Heart left ventricle (tissue), 13 donors: ENCODE results near the gene PCED1B.

Source experiments
- POLR2A ChIP-seq, 2 donors: fragments of 450-650 bp; IDR thresholded peaks; one replicate each; pipeline ENCODE4 v1.6.1; 2017; ENCODE audit warnings: antibody characterized with exemption in 2 of 2, mild to moderate bottlenecking in 2 of 2, moderate library complexity in 2 of 2
- TF ChIP-seq, protein P1 (sequence below), 12 donors: fragments of 200-600 bp; sonication (generic) in 4 of 12; IDR thresholded peaks; one replicate each; pipeline versions ENCODE4 v1.5.0 to v1.8.0; 2018 to 2022; ENCODE audit warnings: antibody characterized with exemption in 12 of 12, mild to moderate bottlenecking in 5 of 12
- donor health status: ischemic (EF 13 %, LVEDD 7.1; RV severe dilation, severe dysfunction).
- donor health status: DM: no; HTN: yes; CAD: no.
- donor health status: DM: no; HTN: no; CAD: no.
- donor health status: ischemic (EF 25% LVEDD 6.9; RV normal size, moderate dysfunction).
- donor health status: ischemic (EF 25% LVEDD 5.7; RV mildly dilated, moderate dysfunction).
- donor health status: ischemic (EF 35%, LVEDD 5.7; RV mildly dilated, moderate dysfunction).
- donor health status: nonischemic (EF 11% LVEDD 7.7; RV severe dilation, severe dysfunction).
- donor health status: DM: yes; HTN: yes; CAD: no.
- donor health status: PGD.
- donor health status: ischemic (EF 29% LVEDD 5.4; RV normal size, mild dysfunction).
- donor health status: nonischemic (EF 23%, LVEDD 6.1; RV moderate dilation, normal function).

DNA sequence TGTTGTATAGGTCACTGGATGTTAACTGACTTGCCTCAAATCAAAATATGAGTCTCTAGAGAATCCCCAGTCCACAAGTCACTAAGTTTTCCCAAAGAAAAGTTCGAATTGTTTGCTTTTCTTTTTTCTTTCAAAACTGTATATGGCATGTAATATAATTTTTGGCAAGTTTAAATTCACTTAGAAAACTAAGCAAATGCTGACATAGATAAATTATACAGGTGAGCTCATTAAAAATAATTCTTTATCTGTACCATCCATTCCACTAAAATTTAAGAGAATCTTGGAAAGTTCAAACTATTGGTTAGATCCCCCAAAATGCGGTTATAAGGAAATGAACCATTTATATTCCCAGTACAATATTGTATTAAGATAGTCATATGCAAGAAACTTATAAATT, 145.9 kb downstream of the PCED1B start:
- TF ChIP-seq, protein P1, sequence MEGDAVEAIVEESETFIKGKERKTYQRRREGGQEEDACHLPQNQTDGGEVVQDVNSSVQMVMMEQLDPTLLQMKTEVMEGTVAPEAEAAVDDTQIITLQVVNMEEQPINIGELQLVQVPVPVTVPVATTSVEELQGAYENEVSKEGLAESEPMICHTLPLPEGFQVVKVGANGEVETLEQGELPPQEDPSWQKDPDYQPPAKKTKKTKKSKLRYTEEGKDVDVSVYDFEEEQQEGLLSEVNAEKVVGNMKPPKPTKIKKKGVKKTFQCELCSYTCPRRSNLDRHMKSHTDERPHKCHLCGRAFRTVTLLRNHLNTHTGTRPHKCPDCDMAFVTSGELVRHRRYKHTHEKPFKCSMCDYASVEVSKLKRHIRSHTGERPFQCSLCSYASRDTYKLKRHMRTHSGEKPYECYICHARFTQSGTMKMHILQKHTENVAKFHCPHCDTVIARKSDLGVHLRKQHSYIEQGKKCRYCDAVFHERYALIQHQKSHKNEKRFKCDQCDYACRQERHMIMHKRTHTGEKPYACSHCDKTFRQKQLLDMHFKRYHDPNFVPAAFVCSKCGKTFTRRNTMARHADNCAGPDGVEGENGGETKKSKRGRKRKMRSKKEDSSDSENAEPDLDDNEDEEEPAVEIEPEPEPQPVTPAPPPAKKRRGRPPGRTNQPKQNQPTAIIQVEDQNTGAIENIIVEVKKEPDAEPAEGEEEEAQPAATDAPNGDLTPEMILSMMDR (IDR thresholded peaks at IDR 0.05): no peak
- no peak for TF ChIP-seq POLR2A (IDR thresholded peaks at IDR 0.05)
